Tibial nerve (tissue), 4 donors: ENCODE results near the gene THAP12. TPM values are rescaled to one million over a fixed set of nuclear protein-coding genes. Genes with fewer than 3 reads are reported as not detected.

Source experiments
- DNase-seq, 2 donors: peaks; one replicate each; pipeline ENCODE4 v3.0.0-alpha.2; 2019; ENCODE audit warnings: low spot score in 2 of 2
- H3K27ac ChIP-seq, 4 donors: fragments of 200-600 bp; sonication (generic) in 3 of 4; one replicate each; pipeline ENCODE4 v1.5.1; 2017 to 2019; ENCODE audit warnings: mild to moderate bottlenecking in 1 of 4
- H3K27me3 ChIP-seq, 2 donors: fragments of 200-600 bp; sonication (generic) in 1 of 2; one replicate each; pipeline versions ENCODE4 v1.5.1 to v1.6.0; 2017 to 2019
- H3K36me3 ChIP-seq, 3 donors: fragments of 200-600 bp; sonication (generic); one replicate each; pipeline ENCODE4 v1.5.1; 2018 to 2019
- H3K4me1 ChIP-seq, 4 donors: fragments of 200-600 bp; sonication (generic) in 3 of 4; one replicate each; pipeline ENCODE4 v1.5.1; 2017 to 2019
- H3K4me3 ChIP-seq, 4 donors: fragments of 200-600 bp; sonication (generic) in 3 of 4; one replicate each; pipeline ENCODE4 v1.5.1; 2017 to 2019; ENCODE audit warnings: mild to moderate bottlenecking in 1 of 4, moderate library complexity in 1 of 4
- H3K9me3 ChIP-seq, 4 donors: fragments of 200-600 bp; sonication (generic) in 3 of 4; one replicate each; pipeline ENCODE4 v1.5.1; 2017 to 2019
- CTCF ChIP-seq, 5 experiments: fragments of 200-600 bp in 3 of 5; fragments of 450-650 bp in 2 of 5; sonication (generic) in 3 of 5; IDR thresholded peaks; one replicate each; pipeline ENCODE4 v1.5.1; 2016 to 2019; ENCODE audit warnings: antibody characterized with exemption in 5 of 5, mild to moderate bottlenecking in 3 of 5, moderate library complexity in 2 of 5
- EP300 ChIP-seq, 2 donors: sonication (generic); formaldehyde crosslinking; IDR thresholded peaks; one replicate each; pipeline ENCODE4 v1.6.1; 2017; ENCODE audit warnings: antibody characterized with exemption in 2 of 2, mild to moderate bottlenecking in 1 of 2
- POLR2A ChIP-seq, 2 donors: fragments of 450-650 bp; IDR thresholded peaks; one replicate each; pipeline ENCODE4 v1.6.1; 2017; ENCODE audit warnings: antibody characterized with exemption in 2 of 2, mild to moderate bottlenecking in 2 of 2, moderate library complexity in 2 of 2
- WGBS, 2 donors: methylation state at CpG; one replicate each; pipeline ENCODE4 v1.1.5; 2018; 5-methylcytosine and 5-hydroxymethylcytosine counted together
- total RNA-seq, 4 donors: library from RNA; depleted of rRNA; stranded (reverse); fragments of >200 nt; gene quantifications; one replicate each; pipeline ENCODE4 v1.1.0, GENCODE V29; 2016

THAP12 gene
- total RNA-seq, 4 donors from 2014 or later, result 30.4 to 42.6 (median 35.7) TPM

GRCh38 chr11:76318744-76319384 lies 62.1 kb downstream of the THAP12 start:
- H3K4me3 ChIP-seq, result no peak overlapping the region
- DNase-seq, result peak; percentile 68 to 83
- no peak overlapping the region for H3K27ac ChIP-seq
- WGBS, 2 donors, result 5 to 7% methylated on average over 7 of the region's 7 CpGs
- no peaks in the 10 kb centered on the region for H3K9me3 ChIP-seq
- TF ChIP-seq CTCF (IDR thresholded peaks at IDR 0.05) (peak; percentile 86 to 95 (median 92)), POLR2A (IDR thresholded peaks at IDR 0.05) (no peak), EP300 (IDR thresholded peaks at IDR 0.05) (no peak)
- H3K27me3 ChIP-seq, result peaks cover 0 to 31% of the 10 kb centered on the region in 2 donors
- H3K36me3 ChIP-seq, result no peaks in the 10 kb centered on the region
- peaks cover 0 to 15% (median 3%) of the 10 kb centered on the region in 4 donors for H3K4me1 ChIP-seq

GRCh38 chr11:76317296-76317695 lies 63.6 kb downstream of the THAP12 start:
- H3K4me3 ChIP-seq, result no peak overlapping the region
- H3K27ac ChIP-seq, result no peak overlapping the region
- no peak for DNase-seq
- no peaks in the 10 kb centered on the region for H3K36me3 ChIP-seq
- H3K27me3 ChIP-seq, result peaks cover 0 to 25% of the 10 kb centered on the region in 2 donors
- peaks cover 0 to 12% (median 3%) of the 10 kb centered on the region in 4 donors for H3K4me1 ChIP-seq
- no peak for TF ChIP-seq EP300 (IDR thresholded peaks at IDR 0.05)
- no peak for TF ChIP-seq CTCF (IDR thresholded peaks at IDR 0.05)
- no peak for TF ChIP-seq POLR2A (IDR thresholded peaks at IDR 0.05)
- WGBS, 2 donors, result 64% methylated on average over 3 of the region's 3 CpGs; no CpG with 5 or more reads in 1 of the 2 donors
- no peaks in the 10 kb centered on the region for H3K9me3 ChIP-seq

- 79 to 83% methylated on average over 3 of the region's 3 CpGs for WGBS, 2 donors
- Histone ChIP-seq H3K27me3 (peaks cover 0 to 19% of the 10 kb centered on the region in 2 donors), H3K4me3 (no peak overlapping the region), H3K9me3 (no peaks in the 10 kb centered on the region), H3K36me3 (no peaks in the 10 kb centered on the region), H3K27ac (no peak overlapping the region), H3K4me1 (peaks cover 0 to 7% (median under 1%) of the 10 kb centered on the region in 4 donors)
- DNase-seq, result no peak
- no peak for TF ChIP-seq POLR2A (IDR thresholded peaks at IDR 0.05)
- no peak for TF ChIP-seq EP300 (IDR thresholded peaks at IDR 0.05)
- TF ChIP-seq CTCF (IDR thresholded peaks at IDR 0.05), result no peak
Observed at GRCh38 chr11:76316726-76317125, 64.2 kb downstream of the THAP12 start.

GRCh38 chr11:76315182-76315853 lies 65.6 kb downstream of the THAP12 start:
- no peak for TF ChIP-seq EP300 (IDR thresholded peaks at IDR 0.05)
- TF ChIP-seq POLR2A (IDR thresholded peaks at IDR 0.05), result no peak
- no peak for TF ChIP-seq CTCF (IDR thresholded peaks at IDR 0.05)
- Histone ChIP-seq H3K9me3 (no peaks in the 10 kb centered on the region), H3K27me3 (peaks cover 0 to 5% of the 10 kb centered on the region in 2 donors), H3K4me1 (peaks cover 0 to 3% (median 0%) of the 10 kb centered on the region in 4 donors), H3K36me3 (no peaks in the 10 kb centered on the region), H3K27ac (no peak overlapping the region), H3K4me3 (no peak overlapping the region)
- no peak for DNase-seq
- 89 to 93% methylated on average over 7 of the region's 8 CpGs for WGBS, 2 donors

GRCh38 chr11:76314741-76315090 lies 66.2 kb downstream of the THAP12 start:
- H3K4me3 ChIP-seq, result no peak overlapping the region
- H3K9me3 ChIP-seq, result no peaks in the 10 kb centered on the region
- H3K36me3 ChIP-seq, result no peaks in the 10 kb centered on the region
- H3K4me1 ChIP-seq, result peaks cover 0 to 3% (median 0%) of the 10 kb centered on the region in 4 donors
- H3K27me3 ChIP-seq, result no peaks in the 10 kb centered on the region
- no peak overlapping the region for H3K27ac ChIP-seq
- DNase-seq, result no peak
- WGBS, 2 donors, result 89 to 92% methylated on average over 4 of the region's 4 CpGs
- no peak for TF ChIP-seq POLR2A (IDR thresholded peaks at IDR 0.05)
- no peak for TF ChIP-seq CTCF (IDR thresholded peaks at IDR 0.05)
- TF ChIP-seq EP300 (IDR thresholded peaks at IDR 0.05), result no peak
